B cell (primary cell): Measurements from ENCODE around the gene SLC39A8. TPM values are rescaled to one million over a fixed set of nuclear protein-coding genes. Genes with fewer than 3 reads are reported as not detected.

Source experiments
- ATAC-seq: fragments of 200-7000 bp; cut with Tn5 transposase; one replicate; pipeline ENCODE4 v1.10.0; 2021; ENCODE audit warnings: low read depth, mild to moderate bottlenecking, moderate number of reproducible peaks, moderate library complexity
- CTCF ChIA-PET: fragments of 350-600 bp; sonication (Branson Sonifier 250); formaldehyde crosslinking; loops from one replicate; lab custom pipeline; 2021; ENCODE audit warnings: antibody characterized with exemption, inconsistent platforms; lab: Charles Lee
- POLR2A ChIA-PET: fragments of 350-600 bp; sonication (Branson Sonifier 250); formaldehyde crosslinking; loops from one replicate; lab custom pipeline; 2021; ENCODE audit warnings: antibody characterized with exemption; lab: Charles Lee
- DNase-seq: peaks from one replicate; pipeline ENCODE4 v3.0.0; 2013
- H2AFZ ChIP-seq: 2 replicates; pipeline ENCODE4 v1.6.1; 2012; ENCODE audit warnings: mild to moderate bottlenecking, low read depth, low read length; ENCODE audit not compliant: insufficient read depth, poor library complexity, severe bottlenecking
- H3K27ac ChIP-seq, 2 donors: 1 replicate in 1 of 2; 2 replicates in 1 of 2; pipeline ENCODE4 v1.5.1; 2012 to 2013; ENCODE audit warnings: low read length in 2 of 2, mild to moderate bottlenecking in 2 of 2, moderate library complexity in 1 of 2
- H3K27me3 ChIP-seq, 4 experiments: fragments of 200-600 bp in 1 of 4; sonication (generic) in 1 of 4; replicated peaks in 1 of 4; 1 replicate in 2 of 4; 2 replicates in 2 of 4; pipeline versions ENCODE4 v1.6.1 to v1.7.0; 2013 to 2016; ENCODE audit warnings: low read length in 3 of 4, mild to moderate bottlenecking in 2 of 4, mixed read lengths in 1 of 4, moderate library complexity in 1 of 4; ENCODE audit not compliant: insufficient read depth in 4 of 4, control insufficient read depth in 3 of 4; ENCODE audit errors: control extremely low read depth in 1 of 4
- H3K36me3 ChIP-seq, 2 experiments: replicated peaks in 1 of 2; 1 replicate in 1 of 2; 2 replicates in 1 of 2; pipeline versions ENCODE4 v1.6.1 to v1.7.1; 2013; ENCODE audit warnings: low read length in 1 of 2; ENCODE audit not compliant: insufficient read depth in 2 of 2, control insufficient read depth in 1 of 2; ENCODE audit errors: control extremely low read depth in 1 of 2, extremely low read depth in 1 of 2
- H3K4me1 ChIP-seq, 2 donors: fragments of 200-600 bp in 1 of 2; sonication (generic) in 1 of 2; 1 replicate in 1 of 2; 2 replicates in 1 of 2; pipeline versions ENCODE4 v1.5.1 to v1.6.1; 2013 to 2017; ENCODE audit warnings: low read length in 2 of 2; ENCODE audit not compliant: control insufficient read depth in 2 of 2, insufficient read depth in 2 of 2
- H3K4me2 ChIP-seq: replicated peaks from 2 replicates; pipeline ENCODE3; 2012; ENCODE audit warnings: mild to moderate bottlenecking, low read depth, low read length; ENCODE audit not compliant: poor library complexity, severe bottlenecking
- H3K4me3 ChIP-seq, 5 experiments: fragments of 200-600 bp in 1 of 5; sonication (generic) in 1 of 5; 1 replicate in 3 of 5; 2 replicates in 2 of 5; pipeline versions ENCODE4 v1.5.1 to v1.7.0; 2011 to 2016; ENCODE audit warnings: low read length in 4 of 5, mild to moderate bottlenecking in 4 of 5, low read depth in 2 of 5, control low read depth in 1 of 5, moderate library complexity in 1 of 5; ENCODE audit not compliant: insufficient read depth in 1 of 5; ENCODE audit errors: control extremely low read depth in 1 of 5, extremely low read depth in 1 of 5
- H3K79me2 ChIP-seq: fragments of 200-600 bp; sonication (generic); one replicate; pipeline ENCODE4 v1.6.0; 2016; ENCODE audit warnings: low read length; ENCODE audit not compliant: control insufficient read depth, insufficient read depth
- H3K9ac ChIP-seq: fragments of 200-600 bp; sonication (generic); 2 replicates; pipeline ENCODE4 v1.6.1; 2017; ENCODE audit warnings: mild to moderate bottlenecking, low read length, moderate library complexity
- H3K9me3 ChIP-seq, 3 donors: one replicate each; pipeline versions ENCODE4 v1.6.1 to v1.7.1; 2013; ENCODE audit warnings: low read length in 2 of 3; ENCODE audit not compliant: control insufficient read depth in 2 of 3, insufficient read depth in 1 of 3; ENCODE audit errors: control extremely low read depth in 1 of 3
- H4K20me1 ChIP-seq: 2 replicates; pipeline ENCODE4 v1.6.0; 2012; ENCODE audit warnings: mild to moderate bottlenecking, low read length; ENCODE audit not compliant: insufficient read depth, control insufficient read depth, poor library complexity, severe bottlenecking
- H3K27ac Mint-ChIP-seq: one replicate; pipeline ENCODE4 v1.8.0; 2021; ENCODE audit warnings: mixed read lengths
- H3K27me3 Mint-ChIP-seq: one replicate; pipeline ENCODE4 v1.8.0; 2021; ENCODE audit warnings: mixed read lengths
- H3K4me1 Mint-ChIP-seq: one replicate; pipeline ENCODE4 v1.8.0; 2021; ENCODE audit warnings: mixed read lengths
- H3K4me3 Mint-ChIP-seq: one replicate; pipeline ENCODE4 v1.8.0; 2021; ENCODE audit warnings: mixed read lengths
- H3K9me3 Mint-ChIP-seq: one replicate; pipeline ENCODE4 v1.8.0; 2022; ENCODE audit warnings: mixed read lengths; ENCODE audit not compliant: insufficient read depth
- EZH2 ChIP-seq: IDR thresholded peaks from 2 replicates; pipeline ENCODE4 v1.6.1; 2012; ENCODE audit warnings: borderline replicate concordance, low read depth, mild to moderate bottlenecking, moderate library complexity, low read length; ENCODE audit not compliant: insufficient read depth, poor library complexity, severe bottlenecking
- WGBS: methylation state at CpG from one replicate; pipeline ENCODE4 v1.1.5; 2013; ENCODE audit warnings: missing lambda C conversion rate; ENCODE audit not compliant: insufficient coverage; 5-methylcytosine and 5-hydroxymethylcytosine counted together
- intact Hi-C: fragments of 100-400 bp; cut with micrococcal nuclease; formaldehyde crosslinking; loops from one replicate; pipeline ENCODE4 v1.10.0; 2022
- polyA plus RNA-seq: library from polyadenylated mRNA; depleted of rRNA; stranded (reverse); fragments of >200 nt; gene quantifications from 2 replicates; pipeline ENCODE4 v1.2.3, GENCODE V29; 2012
- total RNA-seq, 2 donors: library from RNA; stranded (reverse); fragments of 120-200 nt in 1 of 2; gene quantifications; 1 replicate in 1 of 2; 2 replicates in 1 of 2; pipeline versions ENCODE4 v1.2.3 to v1.2.4, GENCODE V29; 2013 to 2022
- TF ChIP-seq, protein P1 (sequence below): fragments of 200-600 bp; IDR thresholded peaks from one replicate; pipeline ENCODE4 v1.8.0; 2022; ENCODE audit warnings: antibody characterized with exemption, mild to moderate bottlenecking

The SLC39A8 gene
- total and polyA plus RNA-seq, 2 donors (not counting 1 experiment from before 2014, with no cell fraction given) = 2.4 to 8.4 TPM

DNA sequence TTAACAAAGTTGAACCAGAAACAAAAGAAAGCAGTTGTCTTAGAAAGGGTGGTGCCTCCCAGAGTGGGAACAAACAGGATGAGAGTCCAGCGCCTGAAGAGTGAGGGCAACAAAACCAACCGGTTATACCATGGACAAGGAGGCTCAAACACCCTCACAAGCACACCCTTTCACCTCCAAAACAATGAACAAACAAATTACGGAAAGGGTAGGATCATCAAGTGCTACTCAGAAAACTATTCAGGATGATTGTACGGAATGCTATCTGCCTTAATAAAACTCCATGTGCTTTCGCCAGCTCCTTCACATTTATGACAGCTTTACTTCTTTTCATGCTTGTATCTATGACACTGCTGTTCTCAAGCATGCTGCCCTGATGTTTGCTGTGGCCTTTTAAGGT is 26.8 kb downstream of the SLC39A8 start:
- no peaks in the 10 kb centered on the region for H3K36me3 ChIP-seq
- no peak overlapping the region for H3K4me2 ChIP-seq
- DNase-seq (no peak), ATAC-seq (no peak)
- no peak overlapping the region for H3K27ac Mint-ChIP-seq
- no peaks in the 10 kb centered on the region for H4K20me1 ChIP-seq
- POLR2A ChIA-PET = no interaction called here
- peaks cover 8% of the 10 kb centered on the region for H3K9me3 Mint-ChIP-seq
- intact Hi-C loops = no loop called here
- no peaks in the 10 kb centered on the region for H3K27me3 Mint-ChIP-seq
- no peaks in the 10 kb centered on the region for H3K79me2 ChIP-seq
- H3K4me3 ChIP-seq = no peak overlapping the region
- CTCF ChIA-PET = no interaction called here
- H3K4me3 Mint-ChIP-seq = no peak overlapping the region
- no peaks in the 10 kb centered on the region for H3K27me3 ChIP-seq
- H3K4me1 ChIP-seq = peaks cover 9 to 10% of the 10 kb centered on the region in 2 donors
- H3K4me1 Mint-ChIP-seq = peaks cover 15% of the 10 kb centered on the region
- no peak overlapping the region for H3K27ac ChIP-seq
- TF ChIP-seq EZH2 = no peak
- TF ChIP-seq, protein P1, sequence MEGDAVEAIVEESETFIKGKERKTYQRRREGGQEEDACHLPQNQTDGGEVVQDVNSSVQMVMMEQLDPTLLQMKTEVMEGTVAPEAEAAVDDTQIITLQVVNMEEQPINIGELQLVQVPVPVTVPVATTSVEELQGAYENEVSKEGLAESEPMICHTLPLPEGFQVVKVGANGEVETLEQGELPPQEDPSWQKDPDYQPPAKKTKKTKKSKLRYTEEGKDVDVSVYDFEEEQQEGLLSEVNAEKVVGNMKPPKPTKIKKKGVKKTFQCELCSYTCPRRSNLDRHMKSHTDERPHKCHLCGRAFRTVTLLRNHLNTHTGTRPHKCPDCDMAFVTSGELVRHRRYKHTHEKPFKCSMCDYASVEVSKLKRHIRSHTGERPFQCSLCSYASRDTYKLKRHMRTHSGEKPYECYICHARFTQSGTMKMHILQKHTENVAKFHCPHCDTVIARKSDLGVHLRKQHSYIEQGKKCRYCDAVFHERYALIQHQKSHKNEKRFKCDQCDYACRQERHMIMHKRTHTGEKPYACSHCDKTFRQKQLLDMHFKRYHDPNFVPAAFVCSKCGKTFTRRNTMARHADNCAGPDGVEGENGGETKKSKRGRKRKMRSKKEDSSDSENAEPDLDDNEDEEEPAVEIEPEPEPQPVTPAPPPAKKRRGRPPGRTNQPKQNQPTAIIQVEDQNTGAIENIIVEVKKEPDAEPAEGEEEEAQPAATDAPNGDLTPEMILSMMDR = no peak
- WGBS = 90% methylated on average over 2 of the region's 5 CpGs
- H3K9me3 ChIP-seq = no peaks in the 10 kb centered on the region
- no peak overlapping the region for H2AFZ ChIP-seq
- H3K9ac ChIP-seq = no peak overlapping the region

DNA sequence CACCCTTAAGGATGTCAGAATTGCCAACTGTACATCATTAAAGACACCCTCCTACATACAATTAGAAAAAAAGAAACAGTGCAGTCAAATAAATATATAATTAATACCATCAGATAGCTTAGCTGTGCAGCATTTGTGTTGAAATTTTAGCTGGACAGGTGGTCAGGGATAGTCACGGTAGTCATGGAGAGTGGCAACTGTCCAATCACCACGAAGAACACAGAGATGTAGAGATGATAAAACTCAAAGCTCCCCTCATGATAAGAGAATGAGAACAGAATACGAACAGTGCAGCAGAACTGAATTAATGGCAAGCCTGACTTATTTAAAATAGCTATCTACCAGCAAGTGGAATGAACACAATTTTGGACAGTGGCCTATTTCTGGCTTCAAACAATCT is 27.2 kb downstream of the SLC39A8 start:
- Histone ChIP-seq H4K20me1 (no peaks in the 10 kb centered on the region), H3K9me3 (no peaks in the 10 kb centered on the region), H3K9ac (no peak overlapping the region), H3K4me2 (no peak overlapping the region), H3K27ac (no peak overlapping the region), H3K27me3 (no peaks in the 10 kb centered on the region), H3K4me3 (no peak overlapping the region), H2AFZ (no peak overlapping the region), H3K79me2 (no peaks in the 10 kb centered on the region), H3K36me3 (no peaks in the 10 kb centered on the region), H3K4me1 (peaks cover 9 to 10% of the 10 kb centered on the region in 2 donors)
- TF ChIP-seq, protein P1 = no peak
- TF ChIP-seq EZH2 = no peak
- H3K27ac Mint-ChIP-seq = no peak overlapping the region
- no peak for DNase-seq
- H3K4me3 Mint-ChIP-seq = no peak overlapping the region
- intact Hi-C loops = no loop called here
- ChIA-PET CTCF (interaction anchor here (1.3 kb wide), 1 partner anchor 18 kb away, joined by 5 read pairs; no protein-coding TSS in a partner anchor), POLR2A (no interaction called here)
- WGBS = no CpG with 5 or more reads among the region's 3 CpGs
- peaks cover 15% of the 10 kb centered on the region for H3K4me1 Mint-ChIP-seq
- H3K9me3 Mint-ChIP-seq = peaks cover 8% of the 10 kb centered on the region
- no peaks in the 10 kb centered on the region for H3K27me3 Mint-ChIP-seq
- no peak for ATAC-seq
